Esophagus muscularis mucosa (tissue), 3 donors: ENCODE results near the gene BTBD16.

ENCODE experiments used
- CTCF ChIP-seq, 3 experiments: fragments of 200-600 bp in 2 of 3; fragments of 450-650 bp in 1 of 3; sonication (generic) in 2 of 3; IDR thresholded peaks; one replicate each; pipeline ENCODE4 v1.5.1; 2017 to 2019; ENCODE audit warnings: antibody characterized with exemption in 3 of 3, mild to moderate bottlenecking in 2 of 3, moderate library complexity in 1 of 3
- POLR2A ChIP-seq: fragments of 450-650 bp; IDR thresholded peaks from one replicate; pipeline ENCODE4 v1.6.1; 2017; ENCODE audit warnings: antibody characterized with exemption, moderate library complexity, mild to moderate bottlenecking, low read depth
- POLR2AphosphoS5 ChIP-seq, 2 donors: sonication (generic); formaldehyde crosslinking; IDR thresholded peaks; one replicate each; pipeline ENCODE4 v1.6.1; 2017; ENCODE audit warnings: antibody characterized with exemption in 2 of 2

GRCh38 chr10:122233857-122234348 lies 37.2 kb upstream of the BTBD16 start:
- no peak for TF ChIP-seq CTCF (IDR thresholded peaks at IDR 0.05)
- no peak for TF ChIP-seq POLR2A
- no peak for TF ChIP-seq POLR2AphosphoS5 (IDR thresholded peaks at IDR 0.05)
